GM23248 (cell line): ENCODE measurements around the gene ANAPC7.

ENCODE experiments used
- EZH2 ChIP-seq: fragments of 200-600 bp; sonication (generic); IDR thresholded peaks from 2 replicates; pipeline ENCODE4 v1.6.1; 2018; ENCODE audit warnings: antibody characterized with exemption, mild to moderate bottlenecking; ENCODE audit not compliant: insufficient read depth, poor library complexity, severe bottlenecking
- EZH2phosphoT487 ChIP-seq: fragments of 200-600 bp; sonication (generic); IDR thresholded peaks from 2 replicates; pipeline ENCODE4 v1.6.1; 2018; ENCODE audit warnings: antibody characterized with exemption, moderate library complexity, mild to moderate bottlenecking, low read depth; ENCODE audit not compliant: insufficient read depth

DNA sequence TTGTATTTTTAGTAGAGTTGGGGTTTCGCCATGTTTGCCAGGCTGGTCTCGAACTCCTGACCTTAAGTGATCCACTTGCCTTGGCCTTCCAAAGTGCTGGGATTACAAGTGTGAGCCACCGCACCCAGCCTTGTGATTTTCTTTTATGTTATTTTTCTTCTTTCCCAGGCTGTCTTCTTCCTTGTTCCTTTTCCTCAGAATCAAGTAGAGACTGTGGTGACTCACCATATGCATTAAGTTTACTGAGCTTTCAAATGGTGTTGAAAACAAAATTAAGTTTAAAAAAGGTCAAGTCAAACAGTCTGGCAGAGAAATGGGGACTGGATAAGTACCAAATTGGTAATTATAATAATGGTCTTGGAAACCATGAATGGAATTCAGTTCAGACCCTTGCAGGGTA, 40.9 kb upstream of the ANAPC7 start:
- TF ChIP-seq EZH2phosphoT487: no peak
- TF ChIP-seq EZH2: no peak
